ENCODE measurements around the gene ARHGAP29. TPM values are rescaled to one million over a fixed set of nuclear protein-coding genes. Genes with fewer than 3 reads are reported as not detected.

ARHGAP29 gene, protein sequence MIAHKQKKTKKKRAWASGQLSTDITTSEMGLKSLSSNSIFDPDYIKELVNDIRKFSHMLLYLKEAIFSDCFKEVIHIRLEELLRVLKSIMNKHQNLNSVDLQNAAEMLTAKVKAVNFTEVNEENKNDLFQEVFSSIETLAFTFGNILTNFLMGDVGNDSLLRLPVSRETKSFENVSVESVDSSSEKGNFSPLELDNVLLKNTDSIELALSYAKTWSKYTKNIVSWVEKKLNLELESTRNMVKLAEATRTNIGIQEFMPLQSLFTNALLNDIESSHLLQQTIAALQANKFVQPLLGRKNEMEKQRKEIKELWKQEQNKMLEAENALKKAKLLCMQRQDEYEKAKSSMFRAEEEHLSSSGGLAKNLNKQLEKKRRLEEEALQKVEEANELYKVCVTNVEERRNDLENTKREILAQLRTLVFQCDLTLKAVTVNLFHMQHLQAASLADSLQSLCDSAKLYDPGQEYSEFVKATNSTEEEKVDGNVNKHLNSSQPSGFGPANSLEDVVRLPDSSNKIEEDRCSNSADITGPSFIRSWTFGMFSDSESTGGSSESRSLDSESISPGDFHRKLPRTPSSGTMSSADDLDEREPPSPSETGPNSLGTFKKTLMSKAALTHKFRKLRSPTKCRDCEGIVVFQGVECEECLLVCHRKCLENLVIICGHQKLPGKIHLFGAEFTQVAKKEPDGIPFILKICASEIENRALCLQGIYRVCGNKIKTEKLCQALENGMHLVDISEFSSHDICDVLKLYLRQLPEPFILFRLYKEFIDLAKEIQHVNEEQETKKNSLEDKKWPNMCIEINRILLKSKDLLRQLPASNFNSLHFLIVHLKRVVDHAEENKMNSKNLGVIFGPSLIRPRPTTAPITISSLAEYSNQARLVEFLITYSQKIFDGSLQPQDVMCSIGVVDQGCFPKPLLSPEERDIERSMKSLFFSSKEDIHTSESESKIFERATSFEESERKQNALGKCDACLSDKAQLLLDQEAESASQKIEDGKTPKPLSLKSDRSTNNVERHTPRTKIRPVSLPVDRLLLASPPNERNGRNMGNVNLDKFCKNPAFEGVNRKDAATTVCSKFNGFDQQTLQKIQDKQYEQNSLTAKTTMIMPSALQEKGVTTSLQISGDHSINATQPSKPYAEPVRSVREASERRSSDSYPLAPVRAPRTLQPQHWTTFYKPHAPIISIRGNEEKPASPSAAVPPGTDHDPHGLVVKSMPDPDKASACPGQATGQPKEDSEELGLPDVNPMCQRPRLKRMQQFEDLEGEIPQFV
- total RNA-seq, result 10 to 100 TPM; 23.2 to 48.2 (median 32.0) TPM
- 1 to 10 TPM; 1.2 to 3.6 (median 3.1) TPM for polyA plus RNA-seq

DNA sequence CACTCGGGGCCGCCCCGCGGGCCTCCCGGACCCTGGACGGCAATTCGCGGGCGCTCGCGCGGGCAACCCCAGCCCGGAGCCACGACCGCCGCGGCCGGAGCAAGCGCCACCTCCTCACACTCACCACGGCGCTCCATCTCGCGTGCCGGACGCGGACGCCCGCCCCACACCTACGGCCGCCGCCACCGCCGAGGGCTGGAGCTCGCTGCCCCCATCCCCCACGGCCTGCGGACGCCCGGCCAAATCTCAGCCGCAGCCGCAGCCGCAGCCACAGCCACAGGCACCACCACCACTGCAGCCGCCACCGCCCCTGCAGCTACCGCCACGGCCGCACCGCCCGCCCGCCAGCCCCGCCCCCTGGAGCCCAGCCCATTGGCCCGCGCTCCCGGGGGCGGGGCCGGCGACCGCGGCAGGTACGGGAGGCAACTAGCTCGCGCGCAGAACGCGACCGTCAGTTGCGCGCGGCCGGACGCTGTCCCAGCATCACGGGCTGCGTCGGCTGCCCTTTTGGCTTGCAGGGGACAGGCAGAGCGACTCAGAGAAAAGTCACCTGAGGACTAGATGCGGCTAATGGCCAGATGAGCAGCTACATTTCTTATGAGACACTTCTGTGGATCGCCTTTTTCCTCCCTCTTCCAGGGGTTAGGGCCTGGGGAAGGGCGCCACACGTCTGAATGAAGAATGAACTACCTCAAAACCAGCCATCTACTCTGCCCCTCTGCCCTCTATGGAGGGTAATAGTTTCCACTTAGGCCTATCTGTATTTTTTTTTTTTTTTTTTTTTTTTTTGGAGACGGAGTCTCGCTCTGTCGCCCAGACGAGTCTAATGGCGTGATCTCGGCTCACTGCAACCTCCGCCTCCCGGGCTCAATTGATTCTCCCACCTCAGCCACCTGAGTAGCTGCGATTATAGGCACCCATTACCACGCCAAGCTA lies at the start of gene ARHGAP29:
ARHGAP29 (minus strand) TSS at position 294 of the 936 bp plus-strand sequence. CDS start 5,973 bp downstream, outside the sequence.
- WGBS, 2 donors, result 4 to 6% methylated on average over 88 of the region's 88 CpGs
- intact Hi-C loops (cut with DNase I), result loop anchor here (2.0 to 10.0 kb wide), 4 partner anchors 90 to 393 kb away; partner anchors contain the start of gene ABCD3
- Histone ChIP-seq H3K27ac (peak within 1 kb of the TSS; percentile 83 to 94 (median 88)), H3K36me3 (no peaks in the 10 kb centered on the region), H3K27me3 (no peaks in the 10 kb centered on the region), H3K9me3 (no peaks in the 10 kb centered on the region), H3K4me3 (peak within 1 kb of the TSS; percentile 68 to 96 (median 88)), H3K4me1 (peaks cover 0 to 17% (median 9%) of the 10 kb centered on the region in 4 donors)
- peak; percentile 87 for DNase-seq
- TF ChIP-seq POLR2AphosphoS5 (IDR thresholded peaks at IDR 0.05) (peak; percentile 67 to 89 (median 78)), POLR2A (IDR thresholded peaks at IDR 0.05) (no peak), EP300 (IDR thresholded peaks at IDR 0.05) (no peak)
- TF ChIP-seq, protein P1, sequence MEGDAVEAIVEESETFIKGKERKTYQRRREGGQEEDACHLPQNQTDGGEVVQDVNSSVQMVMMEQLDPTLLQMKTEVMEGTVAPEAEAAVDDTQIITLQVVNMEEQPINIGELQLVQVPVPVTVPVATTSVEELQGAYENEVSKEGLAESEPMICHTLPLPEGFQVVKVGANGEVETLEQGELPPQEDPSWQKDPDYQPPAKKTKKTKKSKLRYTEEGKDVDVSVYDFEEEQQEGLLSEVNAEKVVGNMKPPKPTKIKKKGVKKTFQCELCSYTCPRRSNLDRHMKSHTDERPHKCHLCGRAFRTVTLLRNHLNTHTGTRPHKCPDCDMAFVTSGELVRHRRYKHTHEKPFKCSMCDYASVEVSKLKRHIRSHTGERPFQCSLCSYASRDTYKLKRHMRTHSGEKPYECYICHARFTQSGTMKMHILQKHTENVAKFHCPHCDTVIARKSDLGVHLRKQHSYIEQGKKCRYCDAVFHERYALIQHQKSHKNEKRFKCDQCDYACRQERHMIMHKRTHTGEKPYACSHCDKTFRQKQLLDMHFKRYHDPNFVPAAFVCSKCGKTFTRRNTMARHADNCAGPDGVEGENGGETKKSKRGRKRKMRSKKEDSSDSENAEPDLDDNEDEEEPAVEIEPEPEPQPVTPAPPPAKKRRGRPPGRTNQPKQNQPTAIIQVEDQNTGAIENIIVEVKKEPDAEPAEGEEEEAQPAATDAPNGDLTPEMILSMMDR (IDR thresholded peaks at IDR 0.05), result no peak

DNA sequence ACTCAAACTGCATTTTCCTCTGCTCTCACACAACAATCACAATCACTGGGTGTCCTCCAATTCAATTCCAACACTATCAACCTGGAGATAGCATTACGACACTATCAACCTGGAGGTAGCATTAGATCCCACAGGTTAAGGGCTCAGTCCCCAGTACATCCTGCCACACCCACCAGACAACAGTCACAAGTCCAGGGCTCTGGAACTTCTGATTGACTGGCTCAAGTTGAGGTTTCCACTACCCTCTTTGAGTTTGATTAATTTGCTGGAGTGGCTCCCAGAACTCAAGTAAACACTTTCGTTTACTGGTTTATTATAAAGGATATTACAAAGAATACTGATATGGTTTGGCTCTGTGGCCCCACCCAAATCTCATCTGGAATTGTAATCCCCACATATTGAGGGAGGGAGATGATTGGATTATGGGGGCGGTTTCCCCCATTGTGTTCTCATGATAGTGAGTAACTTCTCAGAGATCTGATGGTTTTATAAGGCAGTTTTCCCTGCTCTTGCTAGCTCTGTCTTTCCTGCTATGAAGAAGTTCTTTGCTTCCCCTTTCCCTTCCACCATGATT lies 49.6 kb upstream of the ARHGAP29 start:
- no peak overlapping the region for H3K4me3 ChIP-seq
- intact Hi-C loops (cut with DNase I), result no loop called here
- H3K4me1 ChIP-seq, result peaks cover 0 to under 1% (median 0%) of the 10 kb centered on the region in 4 donors
- TF ChIP-seq POLR2A (IDR thresholded peaks at IDR 0.05) (no peak), EP300 (IDR thresholded peaks at IDR 0.05) (no peak), POLR2AphosphoS5 (IDR thresholded peaks at IDR 0.05) (no peak)
- TF ChIP-seq, protein P1 (IDR thresholded peaks at IDR 0.05), result no peak
- no peaks in the 10 kb centered on the region for H3K36me3 ChIP-seq
- WGBS, 2 donors, result 26 to 74% methylated on average over 3 of the region's 3 CpGs
- no peaks in the 10 kb centered on the region for H3K27me3 ChIP-seq
- H3K9me3 ChIP-seq, result no peaks in the 10 kb centered on the region
- no peak for DNase-seq
- no peak overlapping the region for H3K27ac ChIP-seq

DNA sequence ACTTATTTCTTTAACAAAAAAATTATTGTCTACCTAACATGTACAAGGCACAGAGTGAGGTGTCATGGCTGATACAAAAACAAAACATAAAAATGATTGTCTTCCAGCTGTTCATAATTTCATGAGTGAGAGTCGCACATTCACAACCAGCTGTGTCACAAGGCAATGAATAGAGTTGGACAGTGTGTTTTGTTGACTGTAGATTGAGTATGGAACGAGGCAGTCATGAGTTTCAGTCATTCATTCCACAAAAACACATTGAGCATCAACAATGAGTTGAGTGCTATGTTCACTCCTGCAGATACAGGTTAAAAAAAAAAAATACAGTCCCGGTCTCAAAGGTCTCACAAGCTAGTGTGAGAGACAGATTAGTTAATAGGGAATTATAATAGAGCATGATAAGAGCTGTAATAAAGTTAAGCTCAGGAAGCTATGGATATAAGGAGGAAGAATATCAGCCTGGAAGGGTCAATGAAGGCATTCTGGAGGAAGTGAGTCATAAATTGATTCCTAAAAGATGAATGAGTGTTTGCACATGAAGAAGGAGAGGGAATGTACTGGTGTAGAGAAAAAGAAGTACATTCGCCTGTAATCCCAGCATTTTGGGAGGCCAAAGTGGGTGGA lies 47.8 kb upstream of the ARHGAP29 start:
- 52 to 77% methylated on average over 4 of the region's 4 CpGs for WGBS, 2 donors
- intact Hi-C loops (cut with DNase I), result no loop called here
- Histone ChIP-seq H3K9me3 (no peaks in the 10 kb centered on the region), H3K4me1 (peaks cover 0 to 10% (median 8%) of the 10 kb centered on the region in 4 donors), H3K27ac (no peak overlapping the region), H3K36me3 (no peaks in the 10 kb centered on the region), H3K4me3 (no peak overlapping the region), H3K27me3 (no peaks in the 10 kb centered on the region)
- TF ChIP-seq, protein P1 (IDR thresholded peaks at IDR 0.05), result no peak
- TF ChIP-seq EP300 (IDR thresholded peaks at IDR 0.05), result no peak
- TF ChIP-seq POLR2AphosphoS5 (IDR thresholded peaks at IDR 0.05), result no peak
- TF ChIP-seq POLR2A (IDR thresholded peaks at IDR 0.05), result no peak
- DNase-seq, result no peak

Measured in sigmoid colon (tissue), 7 donors.